ENCODE measurements around the gene TKT. TPM values are rescaled to one million over a fixed set of nuclear protein-coding genes. Genes with fewer than 3 reads are reported as not detected.

The TKT gene
- total RNA-seq, 1 experiment from 2014 or later = 650 TPM

- no peak overlapping the region for H3K14ac ChIP-seq (ENCODE audit: insufficient read depth, low read length)
- H3K79me1 ChIP-seq (ENCODE audit: insufficient read depth, low read depth, low read length, poor library complexity, severe bottlenecking) = no peaks in the 10 kb centered on the region
- H4K5ac ChIP-seq (ENCODE audit: insufficient read length, low read depth, low read length) = no peak overlapping the region
- H4K91ac ChIP-seq (ENCODE audit: insufficient read length, low read depth, low read length) = no peak overlapping the region
- H2BK20ac ChIP-seq (ENCODE audit: low read depth, low read length, poor library complexity, severe bottlenecking) = no peak overlapping the region
- no peaks in the 10 kb centered on the region for H3K23me2 ChIP-seq (ENCODE audit: insufficient read length, low read depth, low read length, poor library complexity, severe bottlenecking)
- no peak overlapping the region for H2BK12ac ChIP-seq (ENCODE audit: insufficient read length, low read depth, low read length)
- H3K27ac ChIP-seq (ENCODE audit: insufficient read length, low read depth, low read length) = no peak overlapping the region
- no peak overlapping the region for H3K4ac ChIP-seq (ENCODE audit: low read depth, low read length)
- no peak overlapping the region for H3K4me2 ChIP-seq (ENCODE audit: insufficient read depth, insufficient read length, low read length)
- H3K9me3 Mint-ChIP-seq = no peaks in the 10 kb centered on the region
- H3K4me1 Mint-ChIP-seq = peaks cover 17 to 31% of the 10 kb centered on the region in 2 experiments
- no peak for TF ChIP-seq CTCF (conservative IDR thresholded peaks at IDR 0.05)
- H4K20me1 ChIP-seq (ENCODE audit: control insufficient read depth, insufficient read depth, insufficient read length) = no peaks in the 10 kb centered on the region
- H3K4me1 ChIP-seq (ENCODE audit: insufficient read depth, low read length) = no peaks in the 10 kb centered on the region; the same call in 1 of the 2 replicates
- DNase-seq = no peak
- 0 out of 7 replicates have a peak overlapping the region, but pooled peaks of 1 of the 3 experiments have one; percentile 24 for H3K27ac Mint-ChIP-seq
- no peak overlapping the region for H3K18ac ChIP-seq (ENCODE audit: insufficient read length, low read depth, low read length)
- H3K9me3 ChIP-seq (ENCODE audit: control insufficient read depth, low read depth, low read length) = no peaks in the 10 kb centered on the region
- no peak overlapping the region for H3K9ac ChIP-seq (ENCODE audit: extremely low read depth, insufficient read length, low read length)
- no peak overlapping the region for H3K56ac ChIP-seq (ENCODE audit: insufficient read length, low read depth, low read length)
- WGBS (ENCODE audit: extremely low coverage, insufficient read length, low lambda C conversion rate) = no CpG with 5 or more reads among the region's 3 CpGs
- no peak overlapping the region; a peak in 1 of 5 replicates for H3K4me3 Mint-ChIP-seq
- H3T11ph ChIP-seq (ENCODE audit: low read length) = no peak overlapping the region
- H3K27me3 Mint-ChIP-seq (ENCODE audit: low read depth) = peaks cover 4% of the 10 kb centered on the region
- H2AK5ac ChIP-seq (ENCODE audit: insufficient read length, low read length) = no peak overlapping the region
- H3K79me2 ChIP-seq (ENCODE audit: insufficient read depth, low read length) = no peaks in the 10 kb centered on the region
- H4K8ac ChIP-seq (replicated peaks; ENCODE audit: insufficient read length, low read depth, low read length) = no peak overlapping the region
- no peak overlapping the region for H2BK5ac ChIP-seq (ENCODE audit: insufficient read length, low read length)
- no peak overlapping the region for H2AFZ ChIP-seq (ENCODE audit: low read length)
- H2BK120ac ChIP-seq (ENCODE audit: low read depth, low read length, poor library complexity, severe bottlenecking) = no peak overlapping the region
- no peaks in the 10 kb centered on the region for H3K27me3 ChIP-seq (ENCODE audit: insufficient read depth, low read length)
- H2BK15ac ChIP-seq (ENCODE audit: low read depth, low read length) = no peak overlapping the region
- no peak overlapping the region for H3K23ac ChIP-seq (ENCODE audit: insufficient read length, low read depth, low read length)
- H3K36me3 Mint-ChIP-seq (ENCODE audit: insufficient read depth in 1 of 3, low read depth in 3 of 3) = peaks cover 2 to 19% (median 10%) of the 10 kb centered on the region in 3 experiments; a peak in 6 of 7 replicates
These were observed 63.2 kb downstream of the TKT start for GRCh38 chr3:53192608-53193007.
